ENCODE measurements around the gene PLD5.
"Not testable (repeated sequence)": the region's sequence is repeated elsewhere in the genome, so short reads cannot be mapped to it uniquely, and the experiment has no call there.

PLD5 gene

GRCh38 chr1:242425232-242425631 is 99.3 kb downstream of the PLD5 start:
- no peak for DNase-seq (ENCODE audit: low spot score)

- DNase-seq (ENCODE audit: low spot score) = no peak
Observed at GRCh38 chr1:242416657-242417056, 107.8 kb downstream of the PLD5 start.

- DNase-seq (ENCODE audit: low spot score) = no peak
Observed at GRCh38 chr1:242412921-242413320, 111.6 kb downstream of the PLD5 start.

- DNase-seq (ENCODE audit: low spot score) = no peak
Observed at GRCh38 chr1:242411901-242412300, 112.6 kb downstream of the PLD5 start.

GRCh38 chr1:242405947-242406346 is 118.5 kb downstream of the PLD5 start:
- DNase-seq (ENCODE audit: low spot score) = no peak

- DNase-seq (ENCODE audit: low spot score) = no peak
Observed at GRCh38 chr1:242404296-242404695, 120.2 kb downstream of the PLD5 start.

- DNase-seq (ENCODE audit: low spot score) = no peak
Observed at GRCh38 chr1:242402956-242403355, 121.5 kb downstream of the PLD5 start.

- no peak for DNase-seq (ENCODE audit: low spot score)
Observed at GRCh38 chr1:242401937-242402336, 122.6 kb downstream of the PLD5 start.

GRCh38 chr1:242398351-242398750 is 126.1 kb downstream of the PLD5 start:
- peak; percentile 73 for DNase-seq (ENCODE audit: low spot score)

GRCh38 chr1:242391896-242392295 is 132.6 kb downstream of the PLD5 start:
- DNase-seq (ENCODE audit: low spot score) = no peak

GRCh38 chr1:242376121-242376520 is 148.4 kb downstream of the PLD5 start:
- not testable (repeated sequence) for DNase-seq (ENCODE audit: low spot score)

- DNase-seq (ENCODE audit: low spot score) = not testable (repeated sequence)
Observed at GRCh38 chr1:242350446-242350845, 174.1 kb downstream of the PLD5 start.

- DNase-seq (ENCODE audit: low spot score) = no peak
Observed at GRCh38 chr1:242349636-242350035, 174.9 kb downstream of the PLD5 start.

- peak; percentile 29 for DNase-seq (ENCODE audit: low spot score)
Observed at GRCh38 chr1:242330865-242331264, 193.6 kb downstream of the PLD5 start.

GRCh38 chr1:242327381-242327780 is 197.1 kb downstream of the PLD5 start:
- not testable (repeated sequence) for DNase-seq (ENCODE audit: low spot score)

- DNase-seq (ENCODE audit: low spot score) = not testable (repeated sequence)
Observed at GRCh38 chr1:242321981-242322380, 202.5 kb downstream of the PLD5 start.

- no peak for DNase-seq (ENCODE audit: low spot score)
Observed at GRCh38 chr1:242318140-242318539, 206.4 kb downstream of the PLD5 start.

GRCh38 chr1:242314865-242315264 is 209.6 kb downstream of the PLD5 start:
- not testable (repeated sequence) for DNase-seq (ENCODE audit: low spot score)

- not testable (repeated sequence) for DNase-seq (ENCODE audit: low spot score)
Observed at GRCh38 chr1:242314085-242314649, 210.3 kb downstream of the PLD5 start.

GRCh38 chr1:242308681-242309080 is 215.8 kb downstream of the PLD5 start:
- DNase-seq (ENCODE audit: low spot score) = not testable (repeated sequence)

GRCh38 chr1:242293781-242294180 is 230.7 kb downstream of the PLD5 start:
- not testable (repeated sequence) for DNase-seq (ENCODE audit: low spot score)

GRCh38 chr1:242288067-242288466 is 236.4 kb downstream of the PLD5 start:
- DNase-seq (ENCODE audit: low spot score) = not testable (repeated sequence)

- not testable (repeated sequence) for DNase-seq (ENCODE audit: low spot score)
Observed at GRCh38 chr1:242282758-242283485, 241.6 kb downstream of the PLD5 start.

- not testable (repeated sequence) for DNase-seq (ENCODE audit: low spot score)
Observed at GRCh38 chr1:242278406-242278805, 246.1 kb downstream of the PLD5 start.

Data from pons (tissue), 1 donor.